Vagina (tissue), 2 donors: ENCODE results near the gene CDH15.

Experiments used
- CTCF ChIP-seq, 3 experiments: fragments of 450-650 bp in 2 of 3; fragments of 200-600 bp in 1 of 3; sonication (generic) in 1 of 3; IDR thresholded peaks; one replicate each; pipeline ENCODE4 v1.5.1; 2017 to 2019; ENCODE audit warnings: antibody characterized with exemption in 3 of 3, mild to moderate bottlenecking in 2 of 3, moderate library complexity in 2 of 3
- POLR2A ChIP-seq, 2 donors: fragments of 450-650 bp; IDR thresholded peaks; one replicate each; pipeline ENCODE4 v1.6.1; 2017; ENCODE audit warnings: antibody characterized with exemption in 2 of 2, mild to moderate bottlenecking in 2 of 2, moderate library complexity in 2 of 2

DNA sequence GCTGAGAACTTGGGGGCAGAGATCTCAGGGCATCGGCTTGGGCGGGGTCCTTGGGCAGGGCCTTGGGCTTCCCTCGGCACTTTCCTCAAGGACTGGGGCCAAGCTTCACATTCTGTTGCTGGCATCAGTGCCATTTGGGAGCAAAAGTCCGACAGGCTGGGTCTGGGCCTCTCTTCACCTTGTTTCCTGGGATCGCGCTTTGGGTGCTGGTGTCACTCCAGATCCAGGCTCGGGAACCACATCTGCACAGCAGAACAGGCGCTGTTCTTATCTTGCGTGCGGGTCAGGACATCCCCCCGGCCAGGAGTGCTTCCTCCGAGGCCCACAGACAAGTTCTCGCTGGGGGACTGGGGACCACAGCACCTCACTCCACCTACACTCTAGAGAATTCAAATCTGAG is 31.1 kb upstream of the CDH15 start:
- TF ChIP-seq POLR2A (IDR thresholded peaks at IDR 0.05) (no peak), CTCF (IDR thresholded peaks at IDR 0.05) (no peak)
